Endodermal cell (in vitro differentiated cells): ENCODE results near the gene ZIC4. TPM values are rescaled to one million over a fixed set of nuclear protein-coding genes. Genes with fewer than 3 reads are reported as not detected.
A peak's percentile ranks its signal among the peaks of the same experiment; 100 is the strongest.

Source experiments
- DNase-seq: peaks from one replicate; pipeline ENCODE4 v3.0.0-alpha.2; 2017
- H3K27ac ChIP-seq: 2 replicates; pipeline ENCODE4 v1.5.1; 2013; ENCODE audit warnings: mild to moderate bottlenecking, low read depth, low read length, moderate library complexity
- H3K27me3 ChIP-seq: 2 replicates; pipeline ENCODE4 v1.6.1; 2013; ENCODE audit warnings: mild to moderate bottlenecking, low read length, moderate library complexity; ENCODE audit not compliant: insufficient read depth, control insufficient read depth, poor library complexity, severe bottlenecking
- H3K36me3 ChIP-seq: 2 replicates; pipeline ENCODE4 v1.7.0; 2013; ENCODE audit warnings: mild to moderate bottlenecking, low read length, moderate library complexity; ENCODE audit not compliant: control insufficient read depth, insufficient read depth
- H3K4me1 ChIP-seq: one replicate; pipeline ENCODE4 v1.7.0; 2013; ENCODE audit warnings: low read length; ENCODE audit not compliant: control insufficient read depth, insufficient read depth
- H3K4me3 ChIP-seq: 2 replicates; pipeline ENCODE4 v1.5.1; 2013; ENCODE audit warnings: mild to moderate bottlenecking, low read length, moderate library complexity
- H3K9ac ChIP-seq: 2 replicates; pipeline ENCODE4 v1.6.1; 2013; ENCODE audit warnings: mild to moderate bottlenecking, low read length, moderate library complexity; ENCODE audit not compliant: poor library complexity, severe bottlenecking; ENCODE audit errors: extremely low read depth
- H3K9me3 ChIP-seq: 2 replicates; pipeline ENCODE4 v1.6.1; 2013; ENCODE audit warnings: mild to moderate bottlenecking, low read length, moderate library complexity; ENCODE audit not compliant: control insufficient read depth
- H3K27ac Mint-ChIP-seq: 2 replicates; pipeline ENCODE4 v1.8.0; 2020; ENCODE audit warnings: mixed read lengths
- H3K27me3 Mint-ChIP-seq: 2 replicates; pipeline ENCODE4 v1.8.0; 2021; ENCODE audit warnings: mild to moderate bottlenecking, mixed read lengths; ENCODE audit not compliant: insufficient read depth
- H3K36me3 Mint-ChIP-seq: 2 replicates; pipeline ENCODE4 v1.8.0; 2020; ENCODE audit warnings: low read depth, mixed read lengths
- H3K4me1 Mint-ChIP-seq: 2 replicates; pipeline ENCODE4 v1.8.0; 2020; ENCODE audit warnings: mixed read lengths
- H3K4me3 Mint-ChIP-seq: 2 replicates; pipeline ENCODE4 v1.8.0; 2020; ENCODE audit warnings: mild to moderate bottlenecking, moderate library complexity, mixed read lengths
- H3K9me3 Mint-ChIP-seq: 2 replicates; pipeline ENCODE4 v1.8.0; 2020; ENCODE audit warnings: mild to moderate bottlenecking, mixed read lengths
- WGBS, 2 experiments: methylation state at CpG; one replicate each; pipeline versions ENCODE4 v1.1.5 to v1.1.7; 2013; ENCODE audit warnings: missing lambda C conversion rate in 2 of 2, mixed read lengths in 1 of 2; ENCODE audit not compliant: insufficient coverage in 1 of 2, insufficient read length in 1 of 2; 5-methylcytosine and 5-hydroxymethylcytosine counted together
- total RNA-seq, 2 donors: library from RNA; stranded (reverse); fragmentation: NEBNext Ultra II Directional in 1 of 2; extraction: Animal tissue kit (Norgen Biotek cat#: 25700) in 1 of 2; gene quantifications; 2 replicates in 1 of 2; 3 replicates in 1 of 2; pipeline ENCODE4 v1.2.1, GENCODE V29; 2021
- TF ChIP-seq, protein P1 (sequence below): fragments of 200-600 bp; sonication (generic); conservative IDR thresholded peaks from 2 replicates; pipeline ENCODE4 v1.5.0; 2021; ENCODE audit warnings: antibody characterized with exemption, mild to moderate bottlenecking

Gene ZIC4
- total RNA-seq, 2 donors from 2014 or later = not detected

DNA sequence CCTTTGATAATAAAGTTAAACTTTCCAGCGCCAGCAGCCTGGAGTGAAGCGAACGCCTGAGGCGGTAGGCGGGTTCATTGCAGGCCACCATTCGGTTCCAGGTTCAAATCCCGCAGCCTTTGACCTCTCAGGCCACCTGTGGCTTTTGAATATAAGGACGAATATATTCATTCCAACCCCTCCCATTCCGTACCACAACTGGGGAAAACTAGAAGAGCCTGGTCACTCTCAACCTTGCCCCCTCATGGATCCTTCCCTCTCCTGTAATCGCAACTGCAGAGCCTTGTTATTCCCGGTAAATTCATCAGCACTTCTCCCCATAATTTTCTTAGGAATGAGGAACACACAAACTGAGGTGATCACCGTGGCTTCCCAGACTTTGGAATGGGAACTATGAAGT, 35.2 kb downstream of the ZIC4 start:
- peak; percentile 60 for DNase-seq
- H3K27ac Mint-ChIP-seq = no peak overlapping the region

DNA sequence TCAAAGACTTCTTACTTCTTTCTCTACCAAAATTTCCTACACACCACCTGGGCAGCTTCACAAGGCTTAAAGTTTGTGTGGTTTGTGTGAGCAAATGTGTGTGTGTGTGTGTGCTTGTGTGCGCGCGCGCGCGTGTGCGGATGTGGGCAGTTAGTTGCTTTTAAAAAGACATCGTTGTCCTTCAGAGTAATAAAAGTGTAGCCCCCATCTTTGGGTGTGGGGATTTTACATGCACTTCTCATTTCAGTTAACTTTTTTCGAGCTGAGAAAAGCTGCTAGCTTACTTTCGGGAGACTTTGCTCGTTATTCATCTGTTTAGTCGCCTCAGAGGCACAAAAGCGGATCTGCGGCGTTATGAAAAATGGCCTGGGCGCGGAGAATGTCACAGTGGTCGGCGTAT, 36.0 kb downstream of the ZIC4 start:
- H3K4me1 Mint-ChIP-seq = peaks cover 12% of the 10 kb centered on the region
- no peak overlapping the region for H3K4me3 Mint-ChIP-seq

More for the DNA sequence above, 35.2 kb downstream of the ZIC4 start:
- Histone ChIP-seq H3K9ac (no peak overlapping the region), H3K4me3 (no peak overlapping the region), H3K27me3 (peaks cover 100% of the 10 kb centered on the region), H3K9me3 (no peaks in the 10 kb centered on the region), H3K27ac (no peak overlapping the region), H3K36me3 (no peaks in the 10 kb centered on the region), H3K4me1 (peaks cover 4% of the 10 kb centered on the region)
- H3K9me3 Mint-ChIP-seq = no peaks in the 10 kb centered on the region
- no peak overlapping the region for H3K4me3 Mint-ChIP-seq
- WGBS, 2 experiments = 0 to 4% methylated on average over 3 to 12 of the region's 12 CpGs
- H3K36me3 Mint-ChIP-seq = no peaks in the 10 kb centered on the region
- peaks cover 12% of the 10 kb centered on the region for H3K4me1 Mint-ChIP-seq
- TF ChIP-seq, protein P1, sequence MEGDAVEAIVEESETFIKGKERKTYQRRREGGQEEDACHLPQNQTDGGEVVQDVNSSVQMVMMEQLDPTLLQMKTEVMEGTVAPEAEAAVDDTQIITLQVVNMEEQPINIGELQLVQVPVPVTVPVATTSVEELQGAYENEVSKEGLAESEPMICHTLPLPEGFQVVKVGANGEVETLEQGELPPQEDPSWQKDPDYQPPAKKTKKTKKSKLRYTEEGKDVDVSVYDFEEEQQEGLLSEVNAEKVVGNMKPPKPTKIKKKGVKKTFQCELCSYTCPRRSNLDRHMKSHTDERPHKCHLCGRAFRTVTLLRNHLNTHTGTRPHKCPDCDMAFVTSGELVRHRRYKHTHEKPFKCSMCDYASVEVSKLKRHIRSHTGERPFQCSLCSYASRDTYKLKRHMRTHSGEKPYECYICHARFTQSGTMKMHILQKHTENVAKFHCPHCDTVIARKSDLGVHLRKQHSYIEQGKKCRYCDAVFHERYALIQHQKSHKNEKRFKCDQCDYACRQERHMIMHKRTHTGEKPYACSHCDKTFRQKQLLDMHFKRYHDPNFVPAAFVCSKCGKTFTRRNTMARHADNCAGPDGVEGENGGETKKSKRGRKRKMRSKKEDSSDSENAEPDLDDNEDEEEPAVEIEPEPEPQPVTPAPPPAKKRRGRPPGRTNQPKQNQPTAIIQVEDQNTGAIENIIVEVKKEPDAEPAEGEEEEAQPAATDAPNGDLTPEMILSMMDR = no peak
- peaks cover 97% of the 10 kb centered on the region for H3K27me3 Mint-ChIP-seq

DNA sequence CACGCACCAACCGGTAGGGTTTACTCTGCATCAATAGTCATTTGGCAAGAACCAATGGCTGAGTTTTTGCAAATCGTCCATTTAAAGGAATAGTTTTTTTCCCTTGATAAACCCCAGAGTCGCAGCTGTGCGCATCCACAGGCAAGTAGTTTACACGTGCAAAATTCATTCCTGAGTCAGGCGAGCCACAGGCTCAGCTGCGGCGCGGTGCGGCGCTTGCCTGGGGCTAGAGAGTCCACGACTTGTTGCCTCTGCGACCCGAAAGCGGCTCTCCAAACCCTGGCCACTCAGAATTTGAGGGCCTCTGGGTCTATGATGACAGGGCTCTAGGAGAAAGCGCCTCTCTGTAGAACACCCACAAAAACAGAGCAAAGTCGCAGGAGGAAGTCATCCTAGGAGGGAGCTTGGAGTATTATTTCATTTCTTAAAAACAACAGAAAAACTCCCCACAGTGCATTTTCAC, 36.7 kb downstream of the ZIC4 start:
- H3K4me3 Mint-ChIP-seq = no peak overlapping the region
- no peaks in the 10 kb centered on the region for H3K9me3 Mint-ChIP-seq
- TF ChIP-seq, protein P1 = no peak
- peaks cover 97% of the 10 kb centered on the region for H3K27me3 Mint-ChIP-seq
- peak overlapping the region; percentile 1 for H3K4me3 ChIP-seq
- no peaks in the 10 kb centered on the region for H3K36me3 ChIP-seq
- H3K27ac ChIP-seq = no peak overlapping the region
- H3K9ac ChIP-seq = no peak overlapping the region
- peaks cover 4% of the 10 kb centered on the region for H3K4me1 ChIP-seq
- no peak overlapping the region for H3K27ac Mint-ChIP-seq
- DNase-seq = peak; percentile 78
- no peaks in the 10 kb centered on the region for H3K9me3 ChIP-seq
- no peaks in the 10 kb centered on the region for H3K36me3 Mint-ChIP-seq
- WGBS, 2 experiments = 2% methylated on average over 12 to 18 of the region's 18 CpGs
- H3K4me1 Mint-ChIP-seq = peaks cover 12% of the 10 kb centered on the region
- peaks cover 100% of the 10 kb centered on the region for H3K27me3 ChIP-seq

More for the DNA sequence above, 36.0 kb downstream of the ZIC4 start:
- no peak overlapping the region for H3K4me3 ChIP-seq
- H3K27ac Mint-ChIP-seq = no peak overlapping the region
- H3K27ac ChIP-seq = no peak overlapping the region
- H3K27me3 ChIP-seq = peaks cover 100% of the 10 kb centered on the region
- no peaks in the 10 kb centered on the region for H3K9me3 Mint-ChIP-seq
- H3K4me1 ChIP-seq = peaks cover 4% of the 10 kb centered on the region
- no peaks in the 10 kb centered on the region for H3K36me3 ChIP-seq
- peaks cover 97% of the 10 kb centered on the region for H3K27me3 Mint-ChIP-seq
- TF ChIP-seq, protein P1 = no peak
- no peak for DNase-seq
- H3K9ac ChIP-seq = no peak overlapping the region
- no peaks in the 10 kb centered on the region for H3K36me3 Mint-ChIP-seq
- 0 to 5% methylated on average over 1 to 19 of the region's 19 CpGs for WGBS, 2 experiments
- no peaks in the 10 kb centered on the region for H3K9me3 ChIP-seq
